Measurements from ENCODE around the gene GNAS-AS1. TPM values are rescaled to one million over a fixed set of nuclear protein-coding genes. Genes with fewer than 3 reads are reported as not detected.
"Not testable (repeated sequence)": the region's sequence is repeated elsewhere in the genome, so short reads cannot be mapped to it uniquely, and the experiment has no call there.

The GNAS-AS1 gene
- total RNA-seq, 1 donor from 2014 or later = 1.7 TPM

GRCh38 chr20:58836616-58837204, 14.0 kb downstream of the GNAS-AS1 start:
- peaks cover 31% of the 10 kb centered on the region for H3K4me1 Mint-ChIP-seq (ENCODE audit: low read depth)
- no peaks in the 10 kb centered on the region for H3K36me3 Mint-ChIP-seq (ENCODE audit: low read depth)
- no peak overlapping the region for H3K4me3 Mint-ChIP-seq (ENCODE audit: low read depth)
- no peak overlapping the region for H3K27ac Mint-ChIP-seq
- no peaks in the 10 kb centered on the region for H3K9me3 Mint-ChIP-seq
- intact Hi-C loops (cut with micrococcal nuclease) = no loop called here
- DNase-seq (ENCODE audit: low spot score) = no peak
- peaks cover 54% of the 10 kb centered on the region for H3K27me3 Mint-ChIP-seq (ENCODE audit: low read depth)

- H3K4me3 Mint-ChIP-seq (ENCODE audit: low read depth) = no peak overlapping the region
- DNase-seq (ENCODE audit: low spot score) = no peak
- H3K4me1 Mint-ChIP-seq (ENCODE audit: low read depth) = peaks cover 33% of the 10 kb centered on the region
- H3K27ac Mint-ChIP-seq = no peak overlapping the region
- peaks cover 6% of the 10 kb centered on the region for H3K9me3 Mint-ChIP-seq
- peaks cover 40% of the 10 kb centered on the region for H3K27me3 Mint-ChIP-seq (ENCODE audit: low read depth)
- H3K36me3 Mint-ChIP-seq (ENCODE audit: low read depth) = peaks cover 5% of the 10 kb centered on the region
- intact Hi-C loops (cut with micrococcal nuclease) = no loop called here
These were observed 15.5 kb downstream of the GNAS-AS1 start for GRCh38 chr20:58835231-58835630.

DNA sequence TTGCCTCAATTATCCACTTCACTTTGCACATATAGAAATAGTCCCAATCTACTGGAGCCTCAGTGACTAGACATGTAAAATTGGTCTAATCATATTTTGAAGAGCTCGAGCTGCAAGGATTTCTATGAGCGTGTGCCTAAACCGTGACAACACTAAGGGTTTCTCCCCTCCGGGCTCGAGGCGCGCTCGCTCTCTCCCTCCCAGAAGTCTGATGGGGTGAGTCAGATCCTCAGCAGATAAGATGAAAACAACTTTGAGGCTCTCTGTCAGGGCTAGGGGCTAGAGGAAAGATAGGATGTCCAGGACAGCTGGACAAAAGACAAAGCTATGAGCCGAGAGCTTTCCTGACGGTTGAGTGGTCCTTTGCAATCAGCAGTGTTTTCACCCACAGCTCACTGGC, 16.8 kb downstream of the GNAS-AS1 start:
- no peak for DNase-seq (ENCODE audit: low spot score)
- Mint-ChIP-seq H3K4me3 (ENCODE audit: low read depth) (no peak overlapping the region), H3K27me3 (ENCODE audit: low read depth) (peaks cover 30% of the 10 kb centered on the region), H3K9me3 (peaks cover 6% of the 10 kb centered on the region), H3K4me1 (ENCODE audit: low read depth) (peaks cover 33% of the 10 kb centered on the region), H3K27ac (no peak overlapping the region), H3K36me3 (ENCODE audit: low read depth) (peaks cover 5% of the 10 kb centered on the region)
- intact Hi-C loops (cut with micrococcal nuclease) = no loop called here

- H3K36me3 Mint-ChIP-seq (ENCODE audit: low read depth) = peaks cover 5% of the 10 kb centered on the region
- intact Hi-C loops (cut with micrococcal nuclease) = no loop called here
- DNase-seq (ENCODE audit: low spot score) = no peak
- H3K27ac Mint-ChIP-seq = no peak overlapping the region
- H3K27me3 Mint-ChIP-seq (ENCODE audit: low read depth) = peaks cover 28% of the 10 kb centered on the region
- peaks cover 6% of the 10 kb centered on the region for H3K9me3 Mint-ChIP-seq
- H3K4me1 Mint-ChIP-seq (ENCODE audit: low read depth) = peaks cover 27% of the 10 kb centered on the region
- H3K4me3 Mint-ChIP-seq (ENCODE audit: low read depth) = no peak overlapping the region
These were observed 18.2 kb downstream of the GNAS-AS1 start for GRCh38 chr20:58832457-58832856.

- Mint-ChIP-seq H3K27me3 (ENCODE audit: low read depth) (peaks cover 20% of the 10 kb centered on the region), H3K4me3 (ENCODE audit: low read depth) (no peak overlapping the region), H3K27ac (no peak overlapping the region), H3K36me3 (ENCODE audit: low read depth) (peaks cover 9% of the 10 kb centered on the region), H3K4me1 (ENCODE audit: low read depth) (peaks cover 12% of the 10 kb centered on the region), H3K9me3 (peaks cover 6% of the 10 kb centered on the region)
- DNase-seq (ENCODE audit: low spot score) = no peak
- intact Hi-C loops (cut with micrococcal nuclease) = no loop called here
These were observed 21.2 kb downstream of the GNAS-AS1 start for GRCh38 chr20:58829531-58829941.

- DNase-seq (ENCODE audit: low spot score); H3K27ac Mint-ChIP-seq; H3K36me3 Mint-ChIP-seq (ENCODE audit: low read depth); H3K4me3 Mint-ChIP-seq (ENCODE audit: low read depth); intact Hi-C loops (cut with micrococcal nuclease); H3K9me3 Mint-ChIP-seq: not testable (repeated sequence)
- peaks cover 12% of the 10 kb centered on the region for H3K4me1 Mint-ChIP-seq (ENCODE audit: low read depth)
- peaks cover 19% of the 10 kb centered on the region for H3K27me3 Mint-ChIP-seq (ENCODE audit: low read depth)
These were observed 21.9 kb downstream of the GNAS-AS1 start for GRCh38 chr20:58828804-58829203.

- Mint-ChIP-seq H3K27ac (no peak overlapping the region), H3K27me3 (ENCODE audit: low read depth) (peaks cover 14% of the 10 kb centered on the region), H3K9me3 (peaks cover 6% of the 10 kb centered on the region), H3K4me3 (ENCODE audit: low read depth) (no peak overlapping the region), H3K36me3 (ENCODE audit: low read depth) (peaks cover 9% of the 10 kb centered on the region), H3K4me1 (ENCODE audit: low read depth) (peaks cover 12% of the 10 kb centered on the region)
- no peak for DNase-seq (ENCODE audit: low spot score)
- intact Hi-C loops (cut with micrococcal nuclease) = no loop called here
These were observed 22.6 kb downstream of the GNAS-AS1 start for GRCh38 chr20:58828136-58828535.

- DNase-seq (ENCODE audit: low spot score) = no peak
- Mint-ChIP-seq H3K4me1 (ENCODE audit: low read depth) (peaks cover 2% of the 10 kb centered on the region), H3K36me3 (ENCODE audit: low read depth) (peaks cover 14% of the 10 kb centered on the region), H3K4me3 (ENCODE audit: low read depth) (no peak overlapping the region), H3K27ac (no peak overlapping the region), H3K27me3 (ENCODE audit: low read depth) (peaks cover 10% of the 10 kb centered on the region), H3K9me3 (peaks cover 8% of the 10 kb centered on the region)
- intact Hi-C loops (cut with micrococcal nuclease) = no loop called here
These were observed 24.4 kb downstream of the GNAS-AS1 start for GRCh38 chr20:58826271-58826670.

- intact Hi-C loops (cut with micrococcal nuclease) = no loop called here
- Mint-ChIP-seq H3K9me3 (peaks cover 10% of the 10 kb centered on the region), H3K36me3 (ENCODE audit: low read depth) (peaks cover 18% of the 10 kb centered on the region), H3K27me3 (ENCODE audit: low read depth) (peaks cover 10% of the 10 kb centered on the region), H3K4me3 (ENCODE audit: low read depth) (no peak overlapping the region), H3K4me1 (ENCODE audit: low read depth) (no peaks in the 10 kb centered on the region), H3K27ac (no peak overlapping the region)
- no peak for DNase-seq (ENCODE audit: low spot score)
These were observed 25.3 kb downstream of the GNAS-AS1 start for GRCh38 chr20:58825450-58825849.

DNA sequence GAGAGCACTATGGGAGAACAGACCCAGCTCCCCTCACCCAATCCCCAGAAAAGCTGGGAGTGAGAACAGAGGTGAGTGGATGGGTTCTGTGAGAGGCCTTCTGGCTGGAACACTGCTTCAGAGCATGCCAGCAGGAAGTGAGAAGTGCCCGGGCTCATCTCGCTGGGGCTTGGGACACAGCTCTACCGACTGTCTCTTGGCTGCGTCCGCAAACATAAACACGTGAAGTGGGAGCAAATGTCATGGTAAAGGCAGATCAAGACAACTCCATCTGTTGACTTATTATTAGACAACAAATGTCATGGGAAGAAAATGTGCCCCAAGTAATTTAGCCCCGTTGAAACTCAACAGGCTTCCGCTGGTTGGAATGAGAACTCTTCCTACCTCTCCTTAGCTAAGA, 25.9 kb downstream of the GNAS-AS1 start:
- H3K9me3 Mint-ChIP-seq = peaks cover 9% of the 10 kb centered on the region
- peaks cover 10% of the 10 kb centered on the region for H3K27me3 Mint-ChIP-seq (ENCODE audit: low read depth)
- H3K4me3 Mint-ChIP-seq (ENCODE audit: low read depth) = no peak overlapping the region
- H3K36me3 Mint-ChIP-seq (ENCODE audit: low read depth) = peaks cover 20% of the 10 kb centered on the region
- intact Hi-C loops (cut with micrococcal nuclease) = no loop called here
- no peak for DNase-seq (ENCODE audit: low spot score)
- no peak overlapping the region for H3K27ac Mint-ChIP-seq
- no peaks in the 10 kb centered on the region for H3K4me1 Mint-ChIP-seq (ENCODE audit: low read depth)

GRCh38 chr20:58822748-58823730, 27.7 kb downstream of the GNAS-AS1 start:
- H3K27ac Mint-ChIP-seq = no peak overlapping the region
- peaks cover 12% of the 10 kb centered on the region for H3K4me1 Mint-ChIP-seq (ENCODE audit: low read depth)
- H3K27me3 Mint-ChIP-seq (ENCODE audit: low read depth) = peaks cover 7% of the 10 kb centered on the region
- H3K9me3 Mint-ChIP-seq = peaks cover 9% of the 10 kb centered on the region
- intact Hi-C loops (cut with micrococcal nuclease) = no loop called here
- H3K36me3 Mint-ChIP-seq (ENCODE audit: low read depth) = peaks cover 28% of the 10 kb centered on the region
- H3K4me3 Mint-ChIP-seq (ENCODE audit: low read depth) = no peak overlapping the region
- DNase-seq (ENCODE audit: low spot score) = no peak

DNA sequence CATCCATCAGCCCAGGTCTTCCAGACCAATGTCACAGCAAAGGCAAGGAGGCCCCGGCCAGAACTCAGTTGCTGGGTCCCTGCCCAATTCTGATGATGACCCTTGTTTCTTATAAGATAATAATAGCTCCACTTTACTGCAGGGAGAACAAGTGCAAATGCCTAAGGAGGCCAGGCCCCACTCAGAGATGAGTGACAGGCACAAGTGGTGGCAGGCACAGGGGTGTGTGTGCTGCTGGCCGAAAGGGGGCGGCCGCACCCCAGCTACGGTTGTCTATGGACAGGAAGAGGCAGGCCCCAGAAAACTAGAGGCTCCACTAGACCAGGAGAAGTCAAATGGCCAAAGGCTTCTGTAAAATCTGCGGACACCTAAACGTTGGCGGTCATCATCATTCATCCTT, 28.6 kb downstream of the GNAS-AS1 start:
- Mint-ChIP-seq H3K4me1 (ENCODE audit: low read depth) (peaks cover 15% of the 10 kb centered on the region), H3K4me3 (ENCODE audit: low read depth) (no peak overlapping the region), H3K27me3 (ENCODE audit: low read depth) (peaks cover 11% of the 10 kb centered on the region), H3K9me3 (peaks cover 9% of the 10 kb centered on the region), H3K36me3 (ENCODE audit: low read depth) (peaks cover 25% of the 10 kb centered on the region), H3K27ac (no peak overlapping the region)
- intact Hi-C loops (cut with micrococcal nuclease) = no loop called here
- DNase-seq (ENCODE audit: low spot score) = no peak

- H3K4me1 Mint-ChIP-seq (ENCODE audit: low read depth) = peaks cover 15% of the 10 kb centered on the region
- H3K9me3 Mint-ChIP-seq; H3K4me3 Mint-ChIP-seq (ENCODE audit: low read depth); DNase-seq (ENCODE audit: low spot score); intact Hi-C loops (cut with micrococcal nuclease); H3K27ac Mint-ChIP-seq: not testable (repeated sequence)
- peaks cover 24% of the 10 kb centered on the region for H3K36me3 Mint-ChIP-seq (ENCODE audit: low read depth)
- H3K27me3 Mint-ChIP-seq (ENCODE audit: low read depth) = peaks cover 19% of the 10 kb centered on the region
These were observed 30.2 kb downstream of the GNAS-AS1 start for GRCh38 chr20:58820515-58820914.
